ENCODE data around the gene ADTRP. TPM values are rescaled to one million over a fixed set of nuclear protein-coding genes. Genes with fewer than 3 reads are reported as not detected.

The ADTRP gene
- total RNA-seq, 2 experiments from 2014 or later, result 20.0 to 21.9 TPM

DNA sequence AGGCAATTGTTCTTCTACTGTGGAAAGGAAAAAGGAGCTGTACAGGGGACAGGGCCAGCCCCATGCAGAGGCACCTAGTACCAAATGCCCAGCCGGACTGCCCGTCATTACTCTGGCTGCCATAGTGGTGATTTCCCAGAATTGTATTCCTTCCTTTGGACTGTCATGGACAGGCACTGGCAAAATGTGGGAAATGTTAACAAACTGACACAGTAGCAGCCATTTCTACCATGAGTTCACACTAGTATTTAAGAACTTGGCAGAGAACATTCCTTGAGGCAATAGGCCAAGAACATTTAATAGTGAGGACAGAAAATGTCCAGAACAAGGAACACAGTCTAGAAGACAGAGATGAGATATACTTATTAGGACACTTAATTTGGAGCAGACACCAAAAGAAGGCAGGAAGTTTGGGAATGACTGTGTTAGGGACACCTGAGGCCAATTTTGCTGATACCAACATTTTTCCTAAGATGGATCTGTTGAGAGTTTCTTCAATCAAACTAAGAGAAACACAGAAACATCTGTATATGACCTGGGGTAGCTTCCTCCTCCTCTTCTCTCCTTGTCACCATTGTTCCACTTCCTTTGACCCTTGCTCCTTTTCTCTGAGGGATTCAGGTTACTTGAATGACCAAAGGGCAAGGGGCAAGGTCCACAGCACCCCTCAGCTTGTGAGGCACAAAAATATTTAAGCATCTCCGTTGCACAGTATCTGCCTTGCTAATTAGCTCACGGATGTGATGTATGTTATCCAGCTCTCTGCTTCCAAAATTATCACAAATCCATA is 14.9 kb downstream of the ADTRP start:
- no peaks in the 10 kb centered on the region for H3K27me3 Mint-ChIP-seq
- no peak for ATAC-seq
- POLR2A ChIA-PET, result interaction anchor here (0.7 kb wide), 1 partner anchor 26 kb away, joined by 3 read pairs; no protein-coding TSS in a partner anchor
- DNase-seq, result no peak
- CTCF ChIA-PET, result interaction anchor here (1.0 to 1.6 kb wide), 6 partner anchors 9 to 52 kb away, joined by 3 to 5 read pairs (median 3); no protein-coding TSS in a partner anchor
- intact Hi-C loops (cut with micrococcal nuclease), result no loop called here
- H3K9me3 Mint-ChIP-seq, result no peaks in the 10 kb centered on the region
- H3K27ac Mint-ChIP-seq, result no peak overlapping the region
- no peaks in the 10 kb centered on the region for H3K36me3 Mint-ChIP-seq (ENCODE audit: low read depth)
- no peak overlapping the region for H3K4me3 Mint-ChIP-seq
- peaks cover 20% of the 10 kb centered on the region for H3K4me1 Mint-ChIP-seq (ENCODE audit: low read depth)
- TF ChIP-seq CTCF (IDR thresholded peaks at IDR 0.05), result no peak

GRCh38 chr6:11762794-11763459 is 15.7 kb downstream of the ADTRP start:
- Mint-ChIP-seq H3K27ac (no peak overlapping the region), H3K4me3 (no peak overlapping the region), H3K36me3 (ENCODE audit: low read depth) (no peaks in the 10 kb centered on the region), H3K4me1 (ENCODE audit: low read depth) (peaks cover 19% of the 10 kb centered on the region), H3K9me3 (peaks cover 2% of the 10 kb centered on the region), H3K27me3 (no peaks in the 10 kb centered on the region)
- ATAC-seq (no peak), DNase-seq (no peak)
- POLR2A ChIA-PET, result no interaction called here
- intact Hi-C loops (cut with micrococcal nuclease), result no loop called here
- CTCF ChIA-PET, result interaction anchor here (1.0 to 1.6 kb wide), 4 partner anchors 9 to 51 kb away, joined by 3 to 5 read pairs (median 3); no protein-coding TSS in a partner anchor
- no peak for TF ChIP-seq CTCF (IDR thresholded peaks at IDR 0.05)

- ATAC-seq (no peak), DNase-seq (no peak)
- H3K36me3 Mint-ChIP-seq (ENCODE audit: low read depth), result no peaks in the 10 kb centered on the region
- H3K27ac Mint-ChIP-seq, result no peak overlapping the region
- intact Hi-C loops (cut with micrococcal nuclease), result no loop called here
- H3K9me3 Mint-ChIP-seq, result peaks cover 6% of the 10 kb centered on the region
- CTCF ChIA-PET, result no interaction called here
- no peak for TF ChIP-seq CTCF (IDR thresholded peaks at IDR 0.05)
- no peaks in the 10 kb centered on the region for H3K27me3 Mint-ChIP-seq
- POLR2A ChIA-PET, result no interaction called here
- H3K4me1 Mint-ChIP-seq (ENCODE audit: low read depth), result peaks cover 14% of the 10 kb centered on the region
- no peak overlapping the region for H3K4me3 Mint-ChIP-seq
Measured at GRCh38 chr6:11761744-11762620, 16.6 kb downstream of the ADTRP start.

- Mint-ChIP-seq H3K27ac (no peak overlapping the region), H3K4me1 (ENCODE audit: low read depth) (peaks cover 18% of the 10 kb centered on the region), H3K4me3 (no peak overlapping the region), H3K9me3 (peaks cover 6% of the 10 kb centered on the region), H3K27me3 (no peaks in the 10 kb centered on the region), H3K36me3 (ENCODE audit: low read depth) (no peaks in the 10 kb centered on the region)
- intact Hi-C loops (cut with micrococcal nuclease), result no loop called here
- ChIA-PET CTCF (interaction anchor here (0.7 to 0.9 kb wide), 3 partner anchors 9 to 130 kb away, joined by 3 read pairs; no protein-coding TSS in a partner anchor), POLR2A (no interaction called here)
- DNase-seq (no peak), ATAC-seq (no peak)
- TF ChIP-seq CTCF (IDR thresholded peaks at IDR 0.05), result no peak
Measured at GRCh38 chr6:11760015-11760473, 18.6 kb downstream of the ADTRP start.

Measured in activated CD8-positive, alpha-beta T cell treated with anti-CD3 and anti-CD28 coated beads for 36 hours (primary cell).